HG03558 (cell line): ENCODE data around the gene VWA7.

ENCODE experiments used
- ATAC-seq: cut with Tn5 transposase; IDR thresholded peaks from one replicate; pipeline ENCODE4 v1.9.1; 2021; ENCODE audit warnings: moderate number of reproducible peaks; ENCODE audit not compliant: unreplicated experiment; ENCODE audit errors: extremely low read depth

VWA7 gene

DNA sequence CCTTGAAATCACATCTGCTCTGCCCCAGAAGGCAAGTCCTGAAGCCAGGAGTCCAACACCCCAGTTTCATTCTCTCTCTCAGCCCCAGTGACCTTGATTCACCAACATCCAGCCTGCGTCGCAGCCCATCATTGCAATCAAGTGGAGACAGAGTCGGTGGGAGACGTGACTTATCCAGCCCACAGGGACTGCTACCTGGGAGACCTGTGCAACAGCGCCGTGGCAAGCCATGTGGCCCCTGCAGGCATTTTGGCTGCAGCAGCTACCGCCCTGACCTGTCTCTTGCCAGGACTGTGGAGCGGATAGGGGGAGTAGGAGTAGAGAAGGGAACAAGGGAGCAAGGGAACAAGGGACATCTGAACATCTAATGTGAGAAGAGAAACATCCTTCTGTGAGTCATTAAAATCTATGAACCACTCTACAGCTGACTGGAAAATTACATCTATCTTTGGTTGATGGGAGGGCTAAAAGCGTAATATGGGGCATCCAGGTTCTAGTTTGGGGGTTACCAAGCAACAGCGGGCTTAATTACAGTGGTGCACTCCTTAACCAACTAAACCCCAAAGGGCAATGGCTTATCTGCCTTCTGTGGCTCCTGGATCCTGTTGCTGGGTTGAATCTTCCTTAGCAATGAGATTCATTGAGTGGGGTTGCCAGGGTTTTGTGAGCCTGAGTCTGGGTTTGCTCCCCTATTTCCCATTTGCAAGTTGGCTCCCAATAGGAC is 59.5 kb downstream of the VWA7 start:
- no peak for ATAC-seq
